HFFc6 (cell line): Measurements from ENCODE around the gene MYCL. TPM values are rescaled to one million over a fixed set of nuclear protein-coding genes. Genes with fewer than 3 reads are reported as not detected.

ENCODE experiments used
- DNase-seq: peaks from one replicate; pipeline ENCODE4 v3.0.0-alpha.2; 2018
- H3K27ac Mint-ChIP-seq: 2 replicates; pipeline ENCODE4 v1.8.0; 2020; ENCODE audit warnings: mild to moderate bottlenecking, mixed read lengths
- H3K27me3 Mint-ChIP-seq: 2 replicates; pipeline ENCODE4 v1.8.0; 2021; ENCODE audit warnings: mild to moderate bottlenecking, moderate library complexity, mixed read lengths; ENCODE audit not compliant: insufficient read depth
- H3K36me3 Mint-ChIP-seq: 2 replicates; pipeline ENCODE4 v1.8.0; 2021; ENCODE audit warnings: low read depth, mixed read lengths
- H3K4me1 Mint-ChIP-seq: 2 replicates; pipeline ENCODE4 v1.8.0; 2020; ENCODE audit warnings: low read depth, mixed read lengths
- H3K4me3 Mint-ChIP-seq: 2 replicates; pipeline ENCODE4 v1.8.0; 2020; ENCODE audit warnings: mild to moderate bottlenecking, moderate library complexity, mixed read lengths
- H3K9me3 Mint-ChIP-seq: 2 replicates; pipeline ENCODE4 v1.8.0; 2020; ENCODE audit warnings: mild to moderate bottlenecking, mixed read lengths
- total RNA-seq, 6 experiments: library from RNA; stranded (reverse); fragmentation: NEBNext Ultra II Directional; extraction: Animal tissue kit (Norgen Biotek cat#: 25700); gene quantifications; 2 replicates in 1 of 6; 3 replicates in 5 of 6; pipeline ENCODE4 v1.2.3, GENCODE V29; 2021
- TF ChIP-seq, protein P1 (sequence below): fragments of 200-600 bp; sonication (generic); IDR thresholded peaks from 2 replicates; pipeline ENCODE4 v1.5.0; 2021; ENCODE audit warnings: antibody characterized with exemption, mild to moderate bottlenecking

The MYCL gene
- total RNA-seq, 6 experiments from 2014 or later = 0.17 to 0.52 (median 0.21) TPM

DNA sequence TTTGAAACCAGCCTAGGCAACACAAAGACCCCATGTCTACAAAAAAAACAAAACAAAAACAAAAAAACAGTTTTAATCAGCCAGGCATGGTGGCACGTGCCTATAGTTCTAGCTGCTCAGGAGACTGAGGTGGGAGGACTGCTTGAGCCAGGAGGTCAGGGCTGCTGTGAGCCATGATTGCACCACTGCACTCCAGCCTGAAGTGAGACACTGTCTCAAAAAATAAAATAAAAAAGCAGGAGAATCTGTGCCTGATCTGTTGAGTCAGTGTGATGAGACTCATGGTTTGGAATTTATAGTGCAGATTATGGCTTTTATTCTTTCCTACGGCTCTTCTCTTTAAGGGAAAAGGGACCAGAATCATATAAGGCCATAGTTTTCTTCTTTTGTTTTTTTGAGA lies 35.0 kb downstream of the MYCL start:
- Mint-ChIP-seq H3K4me1 (peaks cover 39% of the 10 kb centered on the region), H3K4me3 (peak overlapping the region; percentile 42; the same call in 1 of the 2 replicates), H3K27ac (peak overlapping the region; percentile 82), H3K27me3 (no peaks in the 10 kb centered on the region), H3K9me3 (no peaks in the 10 kb centered on the region), H3K36me3 (peaks cover 24% of the 10 kb centered on the region)
- TF ChIP-seq, protein P1, sequence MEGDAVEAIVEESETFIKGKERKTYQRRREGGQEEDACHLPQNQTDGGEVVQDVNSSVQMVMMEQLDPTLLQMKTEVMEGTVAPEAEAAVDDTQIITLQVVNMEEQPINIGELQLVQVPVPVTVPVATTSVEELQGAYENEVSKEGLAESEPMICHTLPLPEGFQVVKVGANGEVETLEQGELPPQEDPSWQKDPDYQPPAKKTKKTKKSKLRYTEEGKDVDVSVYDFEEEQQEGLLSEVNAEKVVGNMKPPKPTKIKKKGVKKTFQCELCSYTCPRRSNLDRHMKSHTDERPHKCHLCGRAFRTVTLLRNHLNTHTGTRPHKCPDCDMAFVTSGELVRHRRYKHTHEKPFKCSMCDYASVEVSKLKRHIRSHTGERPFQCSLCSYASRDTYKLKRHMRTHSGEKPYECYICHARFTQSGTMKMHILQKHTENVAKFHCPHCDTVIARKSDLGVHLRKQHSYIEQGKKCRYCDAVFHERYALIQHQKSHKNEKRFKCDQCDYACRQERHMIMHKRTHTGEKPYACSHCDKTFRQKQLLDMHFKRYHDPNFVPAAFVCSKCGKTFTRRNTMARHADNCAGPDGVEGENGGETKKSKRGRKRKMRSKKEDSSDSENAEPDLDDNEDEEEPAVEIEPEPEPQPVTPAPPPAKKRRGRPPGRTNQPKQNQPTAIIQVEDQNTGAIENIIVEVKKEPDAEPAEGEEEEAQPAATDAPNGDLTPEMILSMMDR = no peak
- DNase-seq = peak; percentile 88

- Mint-ChIP-seq H3K4me3 (no peak overlapping the region), H3K9me3 (no peaks in the 10 kb centered on the region), H3K36me3 (peaks cover 26% of the 10 kb centered on the region), H3K27ac (no peak overlapping the region), H3K4me1 (peaks cover 35% of the 10 kb centered on the region), H3K27me3 (no peaks in the 10 kb centered on the region)
- TF ChIP-seq, protein P1 = no peak
- no peak for DNase-seq
These were observed 36.0 kb downstream of the MYCL start for GRCh38 chr1:39865762-39866161.

DNA sequence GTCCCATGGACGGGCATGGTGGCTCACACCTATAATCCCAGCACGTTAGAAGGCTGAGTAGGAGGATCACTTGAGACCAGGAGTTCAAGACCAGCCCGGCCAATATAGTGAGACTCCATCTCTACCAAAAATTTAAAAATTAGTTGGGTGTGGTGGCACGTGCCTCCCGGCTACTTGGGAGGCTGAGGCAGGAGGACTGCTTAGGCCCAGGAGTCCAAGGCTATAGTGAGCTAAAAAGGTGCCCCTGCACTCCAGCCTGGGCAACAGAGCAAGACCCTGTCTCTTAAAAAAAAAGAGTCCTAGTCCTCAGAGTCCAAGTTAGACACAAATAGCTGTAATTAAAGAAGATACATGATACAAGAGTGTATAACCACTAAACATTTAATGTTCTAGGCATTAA lies 38.5 kb downstream of the MYCL start:
- Mint-ChIP-seq H3K36me3 (peaks cover 22% of the 10 kb centered on the region), H3K4me1 (peaks cover 45% of the 10 kb centered on the region), H3K27me3 (no peaks in the 10 kb centered on the region), H3K27ac (no peak overlapping the region), H3K9me3 (no peaks in the 10 kb centered on the region), H3K4me3 (no peak overlapping the region)
- TF ChIP-seq, protein P1 = no peak
- no peak for DNase-seq

DNA sequence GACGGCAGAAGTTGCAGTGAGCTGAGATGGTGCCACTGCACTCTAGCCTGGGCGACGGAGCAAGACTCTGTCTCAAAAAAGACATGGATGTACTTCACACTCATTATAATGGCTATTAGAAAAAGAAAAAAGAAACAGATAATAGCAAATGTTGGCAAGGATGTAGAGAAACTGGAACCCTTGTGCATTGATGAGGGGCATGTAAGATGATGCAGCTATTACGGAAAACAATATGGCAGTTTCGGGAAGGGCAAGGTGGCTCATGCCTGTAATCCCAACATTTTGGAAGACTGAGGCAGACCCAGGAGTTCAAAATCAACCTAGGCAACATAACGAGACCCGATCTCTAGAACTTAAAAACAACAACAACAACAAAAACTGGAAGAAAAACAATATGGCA lies 40.7 kb downstream of the MYCL start:
- H3K36me3 Mint-ChIP-seq = peaks cover 22% of the 10 kb centered on the region
- H3K27ac Mint-ChIP-seq = no peak overlapping the region
- TF ChIP-seq, protein P1 = no peak
- no peaks in the 10 kb centered on the region for H3K9me3 Mint-ChIP-seq
- DNase-seq = no peak
- H3K4me3 Mint-ChIP-seq = no peak overlapping the region
- peaks cover 24% of the 10 kb centered on the region for H3K4me1 Mint-ChIP-seq
- H3K27me3 Mint-ChIP-seq = no peaks in the 10 kb centered on the region

DNA sequence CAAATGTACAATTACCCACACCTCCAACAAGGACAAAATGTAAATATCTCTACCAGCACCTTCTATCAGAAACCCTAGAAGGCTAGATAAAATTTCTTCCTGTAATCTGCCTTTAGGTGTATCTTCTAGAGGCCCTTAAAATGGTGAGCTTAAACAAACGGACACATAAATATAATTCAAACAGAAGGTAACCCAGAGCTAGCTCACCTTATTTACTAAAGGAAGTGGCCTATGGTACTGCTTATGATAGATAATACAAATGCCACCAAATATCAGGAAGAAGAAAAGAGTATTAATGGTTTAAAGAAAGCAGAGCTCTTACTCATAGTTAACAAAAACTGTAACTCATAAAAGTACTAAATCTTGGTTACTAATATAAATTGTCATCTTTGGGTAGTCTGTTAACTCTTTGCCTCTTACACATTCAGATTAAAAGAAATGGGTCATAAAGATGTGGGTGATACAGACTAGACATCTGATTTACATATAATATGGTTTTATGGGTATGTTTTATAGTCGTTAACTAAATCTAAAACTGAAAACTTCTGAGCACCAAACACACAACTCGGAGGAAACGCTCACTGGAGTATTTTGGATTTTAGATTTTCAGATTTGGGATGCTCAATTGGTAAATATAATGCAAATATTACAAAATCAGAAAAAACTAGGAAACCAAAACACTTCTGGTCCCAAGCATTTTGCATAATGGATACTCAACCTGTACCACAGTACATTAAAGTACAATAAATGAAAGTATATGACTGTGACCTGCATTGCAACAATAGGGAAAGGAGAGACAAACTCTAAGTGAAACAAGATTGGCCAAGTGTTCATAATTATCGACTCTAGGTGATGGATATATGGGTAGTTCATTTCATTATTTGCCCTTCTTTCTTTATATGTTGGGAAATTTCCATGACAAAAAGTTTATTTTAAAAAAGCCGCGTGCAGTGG lies 41.6 kb downstream of the MYCL start:
- Mint-ChIP-seq H3K4me1 (peaks cover 17% of the 10 kb centered on the region; the same call in 1 of the 2 replicates), H3K27me3 (no peaks in the 10 kb centered on the region), H3K27ac (no peak overlapping the region), H3K9me3 (no peaks in the 10 kb centered on the region), H3K4me3 (no peak overlapping the region), H3K36me3 (peaks cover 27% of the 10 kb centered on the region)
- TF ChIP-seq, protein P1 = no peak
- DNase-seq = no peak
